RWPE1 (cell line): ENCODE measurements around the gene P3H2.

Experiments
- CTCF ChIA-PET: fragments of 350-600 bp; sonication (Branson Sonifier 250); formaldehyde crosslinking; extraction: SDS; loops from one replicate; lab custom pipeline; 2021; lab: Yijun Ruan, JAX
- POLR2A ChIA-PET: fragments of 400-600 bp; formaldehyde crosslinking; extraction: SDS; loops from one replicate; lab custom pipeline; 2020; ENCODE audit warnings: antibody characterized with exemption; ENCODE audit not compliant: low non-redundant PET; lab: Yijun Ruan, JAX
- DNase-seq: peaks from one replicate; pipeline ENCODE4 v3.0.0; 2012; ENCODE audit warnings: low spot score
- H3K27ac ChIP-seq: fragments of 450-650 bp; 2 replicates; pipeline ENCODE4 v1.5.1; 2017
- TF ChIP-seq, protein P1 (sequence below): fragments of 450-650 bp; conservative IDR thresholded peaks from 2 replicates; pipeline ENCODE4 v1.5.1; 2017; ENCODE audit warnings: low read depth, mild to moderate bottlenecking

Gene P3H2

DNA sequence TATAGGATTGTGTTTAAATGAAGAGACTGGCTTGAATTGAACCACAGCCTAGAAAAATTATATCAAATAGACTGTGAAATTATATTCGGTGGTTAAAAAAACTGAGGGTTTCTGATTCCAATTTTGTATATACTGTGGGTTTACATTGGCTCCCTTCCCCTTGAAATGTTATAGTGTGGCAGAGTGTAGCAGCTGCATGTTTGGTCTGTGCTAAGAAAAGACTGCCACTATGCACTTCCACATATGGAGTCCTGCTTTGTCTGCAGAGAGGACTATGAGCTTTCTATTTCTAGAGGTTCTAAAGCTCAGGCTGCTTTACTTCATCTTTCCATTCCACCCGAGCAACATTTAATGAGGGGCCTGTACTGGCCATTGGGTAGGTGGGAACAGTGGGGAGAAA lies 112.3 kb downstream of the P3H2 start:
- TF ChIP-seq, protein P1, sequence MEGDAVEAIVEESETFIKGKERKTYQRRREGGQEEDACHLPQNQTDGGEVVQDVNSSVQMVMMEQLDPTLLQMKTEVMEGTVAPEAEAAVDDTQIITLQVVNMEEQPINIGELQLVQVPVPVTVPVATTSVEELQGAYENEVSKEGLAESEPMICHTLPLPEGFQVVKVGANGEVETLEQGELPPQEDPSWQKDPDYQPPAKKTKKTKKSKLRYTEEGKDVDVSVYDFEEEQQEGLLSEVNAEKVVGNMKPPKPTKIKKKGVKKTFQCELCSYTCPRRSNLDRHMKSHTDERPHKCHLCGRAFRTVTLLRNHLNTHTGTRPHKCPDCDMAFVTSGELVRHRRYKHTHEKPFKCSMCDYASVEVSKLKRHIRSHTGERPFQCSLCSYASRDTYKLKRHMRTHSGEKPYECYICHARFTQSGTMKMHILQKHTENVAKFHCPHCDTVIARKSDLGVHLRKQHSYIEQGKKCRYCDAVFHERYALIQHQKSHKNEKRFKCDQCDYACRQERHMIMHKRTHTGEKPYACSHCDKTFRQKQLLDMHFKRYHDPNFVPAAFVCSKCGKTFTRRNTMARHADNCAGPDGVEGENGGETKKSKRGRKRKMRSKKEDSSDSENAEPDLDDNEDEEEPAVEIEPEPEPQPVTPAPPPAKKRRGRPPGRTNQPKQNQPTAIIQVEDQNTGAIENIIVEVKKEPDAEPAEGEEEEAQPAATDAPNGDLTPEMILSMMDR: no peak
- ChIA-PET POLR2A (no interaction called here), CTCF (interaction anchor here (0.6 kb wide), 1 partner anchor 9 kb away, joined by 3 read pairs; no protein-coding TSS in a partner anchor)
- H3K27ac ChIP-seq: no peak overlapping the region
- DNase-seq: no peak

DNA sequence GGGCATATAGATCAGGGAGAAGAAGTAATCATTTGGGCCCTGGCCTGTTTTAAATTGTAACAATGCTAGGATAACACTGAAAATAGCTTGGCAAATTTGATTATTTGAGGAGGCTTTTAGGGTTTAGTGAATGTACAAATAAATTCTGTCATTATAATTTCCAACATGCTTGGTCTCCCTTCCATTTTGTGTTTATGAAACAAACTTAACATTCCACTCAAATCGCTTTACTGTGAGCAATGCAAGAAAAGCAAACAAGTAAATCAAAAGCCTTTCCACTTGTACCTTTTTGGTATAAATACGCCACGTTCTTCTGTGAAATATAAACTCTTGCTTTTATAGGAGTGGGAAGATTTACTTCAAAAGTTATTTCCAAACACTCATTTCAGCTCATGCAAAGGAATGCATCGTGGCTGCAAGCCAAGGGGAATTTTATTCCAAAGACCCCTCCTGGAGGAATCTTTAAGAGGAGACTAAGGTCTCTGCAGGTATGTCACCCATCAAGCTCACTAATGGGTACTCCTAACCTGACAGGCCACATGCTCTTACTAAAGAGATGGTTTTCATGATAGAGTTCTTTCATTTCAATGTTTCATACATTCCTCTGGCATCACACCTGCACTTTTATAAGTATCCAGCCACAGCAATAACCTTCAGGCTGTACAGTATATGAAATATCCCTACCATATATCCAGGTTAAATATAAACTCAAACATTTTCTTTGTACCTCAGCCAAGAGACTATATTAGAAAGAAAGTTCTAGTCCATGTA lies 115.2 kb downstream of the P3H2 start:
- DNase-seq: no peak
- POLR2A ChIA-PET: no interaction called here
- CTCF ChIA-PET: no interaction called here
- TF ChIP-seq, protein P1: no peak
- no peak overlapping the region for H3K27ac ChIP-seq

DNA sequence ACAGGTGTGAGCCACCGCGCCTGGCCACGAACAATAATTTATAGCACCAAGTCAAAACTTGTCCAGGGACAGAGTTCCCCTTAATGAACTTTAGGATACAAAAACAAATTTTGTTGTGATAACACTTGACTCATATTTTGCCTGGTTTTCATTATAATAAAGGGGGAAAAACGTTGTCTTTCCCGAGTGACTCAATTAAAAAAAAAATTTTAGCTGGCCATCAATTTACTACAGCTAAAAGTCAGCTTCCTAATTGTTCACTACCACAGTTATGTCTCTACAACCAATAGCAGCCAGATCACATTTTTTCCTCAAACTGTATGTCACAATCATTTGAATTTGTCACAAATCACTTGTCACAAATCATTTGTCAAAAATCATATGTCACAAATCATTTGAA lies 116.0 kb downstream of the P3H2 start:
- CTCF ChIA-PET: interaction anchor here (0.6 kb wide), 1 partner anchor 9 kb away, joined by 4 read pairs; no protein-coding TSS in a partner anchor
- H3K27ac ChIP-seq: peak overlapping the region; percentile 72
- DNase-seq: no peak
- POLR2A ChIA-PET: no interaction called here
- TF ChIP-seq, protein P1: no peak

DNA sequence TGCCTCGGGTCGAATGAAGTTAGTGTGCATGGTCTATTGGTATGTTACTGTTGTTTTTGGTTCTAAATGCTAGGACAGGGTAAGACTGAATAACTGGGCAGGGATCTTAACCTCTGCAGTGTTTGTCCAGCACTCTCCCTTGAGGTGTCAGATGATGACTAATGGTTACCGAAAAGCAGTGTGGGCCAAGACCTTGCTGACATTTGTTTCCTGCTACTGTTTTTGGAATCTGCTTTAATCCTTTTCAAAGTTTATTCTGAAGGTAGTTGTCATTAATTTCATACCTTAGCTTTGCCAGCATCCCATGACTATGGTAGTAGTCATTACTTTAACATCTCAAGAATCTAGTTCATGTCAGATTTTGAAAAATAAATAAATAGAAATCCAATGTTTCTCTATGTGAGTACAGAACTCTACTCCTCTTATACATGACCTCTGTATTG lies 117.0 kb downstream of the P3H2 start:
- ChIA-PET CTCF (no interaction called here), POLR2A (no interaction called here)
- TF ChIP-seq, protein P1: no peak
- peak; percentile 79 for DNase-seq
- H3K27ac ChIP-seq: no peak overlapping the region

DNA sequence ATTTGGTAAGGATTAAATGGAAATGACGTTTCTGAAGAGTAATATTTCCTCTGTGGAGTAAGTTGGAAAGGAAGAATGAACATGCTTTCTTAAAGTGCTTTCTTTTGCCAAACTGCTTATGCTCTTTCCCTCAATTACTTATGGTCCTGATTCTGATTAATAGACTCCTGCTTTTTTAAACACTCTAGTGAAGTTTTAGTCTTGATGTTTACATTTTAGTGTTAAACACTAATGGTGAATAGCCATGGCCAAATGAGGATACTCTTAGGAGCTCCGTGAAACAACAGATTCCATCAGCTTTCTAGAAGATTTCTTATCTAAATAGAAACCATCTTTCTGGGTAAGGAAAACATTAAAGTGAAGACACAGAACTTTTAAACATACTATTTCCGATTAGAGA lies 117.6 kb downstream of the P3H2 start:
- POLR2A ChIA-PET: no interaction called here
- H3K27ac ChIP-seq: no peak overlapping the region
- no peak for DNase-seq
- CTCF ChIA-PET: no interaction called here
- TF ChIP-seq, protein P1: no peak

DNA sequence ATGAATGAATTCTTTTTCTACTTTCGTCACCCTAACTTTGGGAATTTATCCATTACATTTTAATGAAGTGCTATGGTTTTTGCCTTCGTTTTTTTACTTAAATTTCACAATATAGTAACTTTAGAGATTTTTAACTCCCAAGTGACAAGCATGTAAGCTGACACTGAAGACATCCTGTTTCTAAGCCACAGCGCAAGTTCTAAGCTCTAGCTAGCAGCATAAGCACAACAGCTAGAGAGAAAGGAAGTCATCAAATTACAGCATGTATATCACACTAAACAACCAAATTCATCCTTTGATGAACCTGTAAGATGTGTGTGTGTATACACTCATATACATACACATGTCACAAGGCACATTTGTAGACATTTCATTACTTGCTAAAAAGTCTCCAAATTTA lies 119.3 kb downstream of the P3H2 start:
- CTCF ChIA-PET: no interaction called here
- no peak overlapping the region for H3K27ac ChIP-seq
- DNase-seq: no peak
- TF ChIP-seq, protein P1: no peak
- POLR2A ChIA-PET: no interaction called here
